PFSK-1 (cell line): ENCODE measurements around the gene KRTAP10-6.

Experiments
- FOXP2 ChIP-seq: optimal IDR thresholded peaks from 2 replicates; pipeline ENCODE3; 2011; ENCODE audit warnings: borderline replicate concordance, control low read depth, inconsistent platforms; ENCODE audit not compliant: insufficient read depth; ENCODE audit errors: extremely low read length, extremely low read depth
- POLR2AphosphoS5 ChIP-seq: IDR thresholded peaks from 2 replicates; pipeline ENCODE4 v1.6.1; 2012; ENCODE audit warnings: low read depth, mild to moderate bottlenecking, control low read depth, low read length, moderate library complexity
- REST ChIP-seq, 2 experiments: IDR thresholded peaks; 2 replicates each; pipeline versions ENCODE4 v1.6.1 to v1.8.0; 2011 to 2012; ENCODE audit warnings: low read depth in 2 of 2, low read length in 2 of 2, control low read depth in 1 of 2, inconsistent platforms in 1 of 2, mild to moderate bottlenecking in 1 of 2, moderate library complexity in 1 of 2; ENCODE audit not compliant: insufficient read depth in 1 of 2
- SIN3A ChIP-seq: IDR thresholded peaks from 2 replicates; pipeline ENCODE4 v1.6.1; 2012; ENCODE audit warnings: mild to moderate bottlenecking, low read length, moderate library complexity, borderline replicate concordance; ENCODE audit not compliant: insufficient read depth
- TAF1 ChIP-seq: IDR thresholded peaks from 2 replicates; pipeline ENCODE4 v1.6.1; 2012; ENCODE audit warnings: low read length, control low read depth, borderline replicate concordance; ENCODE audit not compliant: insufficient read depth

Gene KRTAP10-6

GRCh38 chr21:44571296-44571695, 21.0 kb downstream of the KRTAP10-6 start:
- TF ChIP-seq FOXP2 = no peak
- no peak for TF ChIP-seq REST (IDR thresholded peaks at IDR 0.05; ENCODE audit: insufficient read depth in 1 of 2, low read depth in 2 of 2, low read length in 2 of 2)
- no peak for TF ChIP-seq POLR2AphosphoS5

- TF ChIP-seq FOXP2 = no peak
- no peak for TF ChIP-seq REST (IDR thresholded peaks at IDR 0.05; ENCODE audit: insufficient read depth in 1 of 2, low read depth in 2 of 2, low read length in 2 of 2)
- TF ChIP-seq SIN3A = no peak
- no peak for TF ChIP-seq POLR2AphosphoS5
- no peak for TF ChIP-seq TAF1
Observed at GRCh38 chr21:44569861-44570517, 22.3 kb downstream of the KRTAP10-6 start.

GRCh38 chr21:44568667-44569556, 23.4 kb downstream of the KRTAP10-6 start:
- TF ChIP-seq POLR2AphosphoS5 = no peak
- TF ChIP-seq REST (IDR thresholded peaks at IDR 0.05; ENCODE audit: insufficient read depth in 1 of 2, low read depth in 2 of 2, low read length in 2 of 2) = no peak
- TF ChIP-seq FOXP2 = no peak
- no peak for TF ChIP-seq SIN3A
- TF ChIP-seq TAF1 = no peak

GRCh38 chr21:44568261-44568660, 24.0 kb downstream of the KRTAP10-6 start:
- no peak for TF ChIP-seq REST (IDR thresholded peaks at IDR 0.05; ENCODE audit: insufficient read depth in 1 of 2, low read depth in 2 of 2, low read length in 2 of 2)
- TF ChIP-seq FOXP2 = no peak
- no peak for TF ChIP-seq TAF1
- TF ChIP-seq SIN3A = no peak
- TF ChIP-seq POLR2AphosphoS5 = no peak
